SK-N-SH treated with all-trans-retinoic acid at 6 μM for 48 hours (cell line): ENCODE results near the gene PDGFC.

Experiments used
- ATAC-seq: fragments of 200-7000 bp; cut with Tn5 transposase; 3 replicates; pipeline ENCODE4 v1.9.1; 2020; ENCODE audit warnings: mild to moderate bottlenecking, moderate library complexity
- BACH2 ChIP-seq: fragments of 250-450 bp; sonication (Bioruptor Pico); IDR thresholded peaks from 2 replicates; pipeline ENCODE4 v1.9.0; 2021; ENCODE audit warnings: mild to moderate bottlenecking, borderline replicate concordance
- CSDC2 ChIP-seq: fragments of 250-450 bp; sonication (Bioruptor Pico); IDR thresholded peaks from 2 replicates; pipeline ENCODE4 v1.5.0; 2020; ENCODE audit warnings: mild to moderate bottlenecking, moderate library complexity
- ESRRG ChIP-seq: fragments of 250-450 bp; sonication (Bioruptor Pico); IDR thresholded peaks from 2 replicates; pipeline ENCODE4 v1.6.1; 2021; ENCODE audit warnings: mild to moderate bottlenecking
- GLIS3 ChIP-seq: fragments of 250-450 bp; sonication (Bioruptor Pico); IDR thresholded peaks from 2 replicates; pipeline ENCODE4 v1.5.0; 2020; ENCODE audit warnings: mild to moderate bottlenecking, moderate library complexity
- ISL1 ChIP-seq: fragments of 250-450 bp; sonication (Bioruptor Pico); IDR thresholded peaks from 2 replicates; pipeline ENCODE4 v2.1.2; 2022; ENCODE audit warnings: mild to moderate bottlenecking, moderate library complexity
- OSR1 ChIP-seq: fragments of 250-450 bp; sonication (Bioruptor Pico); IDR thresholded peaks from 2 replicates; pipeline ENCODE4 v1.8.0; 2022; ENCODE audit warnings: moderate library complexity, mild to moderate bottlenecking, inconsistent platforms
- PPARA ChIP-seq: fragments of 250-450 bp; sonication (Bioruptor Pico); IDR thresholded peaks from 2 replicates; pipeline ENCODE4 v1.5.0; 2020; ENCODE audit warnings: mild to moderate bottlenecking, borderline replicate concordance
- RARB ChIP-seq: fragments of 250-450 bp; sonication (Bioruptor Pico); IDR thresholded peaks from 2 replicates; pipeline ENCODE4 v1.8.0; 2021; ENCODE audit warnings: mild to moderate bottlenecking, moderate library complexity
- SNAI2 ChIP-seq: fragments of 250-450 bp; sonication (Bioruptor Pico); IDR thresholded peaks from 2 replicates; pipeline ENCODE4 v1.5.0; 2020; ENCODE audit warnings: mild to moderate bottlenecking, moderate library complexity
- TCF4 ChIP-seq: fragments of 250-450 bp; sonication (Bioruptor Pico); IDR thresholded peaks from 2 replicates; pipeline ENCODE4 v1.8.0; 2021; ENCODE audit warnings: mild to moderate bottlenecking, moderate library complexity, borderline replicate concordance
- TOX ChIP-seq: fragments of 250-450 bp; sonication (Bioruptor Pico); IDR thresholded peaks from 2 replicates; pipeline ENCODE4 v1.8.0; 2021; ENCODE audit warnings: mild to moderate bottlenecking, moderate library complexity, borderline replicate concordance
- ZC3H10 ChIP-seq: fragments of 250-450 bp; sonication (Bioruptor Pico); IDR thresholded peaks from 2 replicates; pipeline ENCODE4 v1.5.1; 2021; ENCODE audit warnings: mild to moderate bottlenecking, moderate library complexity
- ZFP3 ChIP-seq: fragments of 250-450 bp; sonication (Bioruptor Pico); IDR thresholded peaks from 2 replicates; pipeline ENCODE4 v1.5.0; 2020; ENCODE audit warnings: mild to moderate bottlenecking, moderate library complexity
- ZFP30 ChIP-seq: fragments of 450-650 bp; formaldehyde crosslinking; IDR thresholded peaks from 2 replicates; pipeline ENCODE4 v1.5.0; 2022; ENCODE audit warnings: mild to moderate bottlenecking, moderate library complexity
- ZNF565 ChIP-seq: fragments of 450-650 bp; formaldehyde crosslinking; conservative IDR thresholded peaks from 2 replicates; pipeline ENCODE4 v1.5.0; 2020; ENCODE audit warnings: low read depth, mild to moderate bottlenecking, moderate library complexity
- ZNF70 ChIP-seq: fragments of 450-650 bp; formaldehyde crosslinking; IDR thresholded peaks from 2 replicates; pipeline ENCODE4 v1.5.0; 2020; ENCODE audit warnings: mild to moderate bottlenecking, moderate library complexity
- ZNF8 ChIP-seq: fragments of 450-650 bp; formaldehyde crosslinking; IDR thresholded peaks from 2 replicates; pipeline ENCODE4 v1.5.0; 2020; ENCODE audit warnings: mild to moderate bottlenecking, moderate library complexity
- TF ChIP-seq, protein P1 (sequence below): fragments of 250-450 bp; sonication (Bioruptor Pico); IDR thresholded peaks from 2 replicates; pipeline ENCODE4 v1.8.0; 2021; ENCODE audit warnings: low read depth, mild to moderate bottlenecking, moderate library complexity, borderline replicate concordance
- TF ChIP-seq, protein P2 (sequence below): fragments of 250-450 bp; sonication (Bioruptor Pico); IDR thresholded peaks from 2 replicates; pipeline ENCODE4 v1.8.0; 2020; ENCODE audit warnings: mild to moderate bottlenecking, moderate library complexity, borderline replicate concordance
- TF ChIP-seq, protein P3 (sequence below): fragments of 250-450 bp; sonication (Bioruptor Pico); IDR thresholded peaks from 2 replicates; pipeline ENCODE4 v1.5.1; 2020; ENCODE audit warnings: low read depth, mild to moderate bottlenecking, moderate library complexity

The PDGFC gene

DNA sequence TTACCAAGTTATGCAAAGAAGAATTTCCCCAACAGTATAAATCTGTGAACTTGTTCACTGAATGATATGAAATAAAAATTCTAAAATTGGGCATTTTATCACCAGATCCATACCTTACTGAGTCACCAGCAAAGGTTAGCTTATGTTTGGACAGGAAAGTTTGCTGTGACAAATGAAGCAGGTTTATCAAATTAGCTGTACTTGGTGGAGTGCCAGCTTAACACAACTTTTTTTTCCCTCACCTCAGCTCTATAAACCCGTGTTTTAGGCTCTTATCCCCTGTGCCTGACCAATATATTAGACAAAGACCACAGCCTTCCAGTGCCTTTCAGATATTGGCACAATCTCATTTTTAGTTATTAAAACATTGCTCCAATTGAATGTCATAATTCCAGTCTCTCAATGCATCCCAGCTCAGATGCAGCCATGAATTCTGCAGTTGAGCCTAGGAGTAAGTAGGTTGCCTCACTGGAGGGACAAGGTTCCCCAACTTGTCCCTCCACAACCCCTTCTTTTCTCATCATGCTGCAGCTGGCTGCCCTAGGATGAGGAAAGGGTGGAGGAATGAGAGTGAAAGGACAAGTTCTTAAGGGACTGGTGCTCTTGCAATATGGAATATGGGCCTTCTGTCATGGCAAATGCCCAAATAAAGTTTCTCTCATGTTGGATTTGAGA is 27.0 kb upstream of the PDGFC start:
- ATAC-seq = no peak; the same call in none of the 3 replicates
- TF ChIP-seq BACH2 (CRISPR knock-in tag) = no peak
- TF ChIP-seq TOX = no peak
- TF ChIP-seq TCF4 (CRISPR knock-in tag) = no peak
- TF ChIP-seq OSR1 (CRISPR knock-in tag) = no peak
- TF ChIP-seq PPARA = no peak
- TF ChIP-seq, protein P1, sequence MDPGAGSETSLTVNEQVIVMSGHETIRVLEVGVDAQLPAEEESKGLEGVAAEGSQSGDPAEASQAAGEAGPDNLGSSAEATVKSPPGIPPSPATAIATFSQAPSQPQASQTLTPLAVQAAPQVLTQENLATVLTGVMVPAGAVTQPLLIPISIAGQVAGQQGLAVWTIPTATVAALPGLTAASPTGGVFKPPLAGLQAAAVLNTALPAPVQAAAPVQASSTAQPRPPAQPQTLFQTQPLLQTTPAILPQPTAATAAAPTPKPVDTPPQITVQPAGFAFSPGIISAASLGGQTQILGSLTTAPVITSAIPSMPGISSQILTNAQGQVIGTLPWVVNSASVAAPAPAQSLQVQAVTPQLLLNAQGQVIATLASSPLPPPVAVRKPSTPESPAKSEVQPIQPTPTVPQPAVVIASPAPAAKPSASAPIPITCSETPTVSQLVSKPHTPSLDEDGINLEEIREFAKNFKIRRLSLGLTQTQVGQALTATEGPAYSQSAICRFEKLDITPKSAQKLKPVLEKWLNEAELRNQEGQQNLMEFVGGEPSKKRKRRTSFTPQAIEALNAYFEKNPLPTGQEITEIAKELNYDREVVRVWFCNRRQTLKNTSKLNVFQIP (CRISPR knock-in tag) = no peak
- no peak for TF ChIP-seq ISL1
- no peak for TF ChIP-seq CSDC2 (CRISPR knock-in tag)
- no peak for TF ChIP-seq ZNF8 (CRISPR knock-in tag)
- TF ChIP-seq RARB (CRISPR knock-in tag) = no peak
- TF ChIP-seq, protein P2, sequence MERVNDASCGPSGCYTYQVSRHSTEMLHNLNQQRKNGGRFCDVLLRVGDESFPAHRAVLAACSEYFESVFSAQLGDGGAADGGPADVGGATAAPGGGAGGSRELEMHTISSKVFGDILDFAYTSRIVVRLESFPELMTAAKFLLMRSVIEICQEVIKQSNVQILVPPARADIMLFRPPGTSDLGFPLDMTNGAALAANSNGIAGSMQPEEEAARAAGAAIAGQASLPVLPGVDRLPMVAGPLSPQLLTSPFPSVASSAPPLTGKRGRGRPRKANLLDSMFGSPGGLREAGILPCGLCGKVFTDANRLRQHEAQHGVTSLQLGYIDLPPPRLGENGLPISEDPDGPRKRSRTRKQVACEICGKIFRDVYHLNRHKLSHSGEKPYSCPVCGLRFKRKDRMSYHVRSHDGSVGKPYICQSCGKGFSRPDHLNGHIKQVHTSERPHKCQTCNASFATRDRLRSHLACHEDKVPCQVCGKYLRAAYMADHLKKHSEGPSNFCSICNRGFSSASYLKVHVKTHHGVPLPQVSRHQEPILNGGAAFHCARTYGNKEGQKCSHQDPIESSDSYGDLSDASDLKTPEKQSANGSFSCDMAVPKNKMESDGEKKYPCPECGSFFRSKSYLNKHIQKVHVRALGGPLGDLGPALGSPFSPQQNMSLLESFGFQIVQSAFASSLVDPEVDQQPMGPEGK (CRISPR knock-in tag) = no peak
- no peak for TF ChIP-seq ZC3H10
- TF ChIP-seq SNAI2 (CRISPR knock-in tag) = no peak
- TF ChIP-seq, all 23 proteins: peak for 0

DNA sequence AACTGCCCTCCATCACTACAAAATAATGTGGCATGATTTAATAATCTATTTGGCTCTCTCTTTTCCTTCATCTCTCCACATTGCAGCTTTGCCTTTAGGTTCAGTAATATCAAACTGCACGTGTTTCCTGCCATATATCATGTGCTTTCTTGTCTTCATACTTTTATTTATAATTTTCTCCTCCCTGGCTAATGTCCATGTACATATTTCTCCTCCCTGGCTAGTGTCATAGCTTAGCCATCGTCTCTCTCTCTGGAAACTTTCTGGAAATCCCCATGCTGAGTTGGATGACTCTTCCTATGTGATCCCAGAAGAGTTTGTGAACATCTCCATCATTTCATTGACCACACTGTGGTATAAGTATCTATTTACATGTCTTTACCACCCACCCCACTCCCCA is 21.3 kb upstream of the PDGFC start:
- ATAC-seq = no peak
- no peak for TF ChIP-seq TOX
- TF ChIP-seq ZNF70 (CRISPR knock-in tag) = peak; percentile 56

DNA sequence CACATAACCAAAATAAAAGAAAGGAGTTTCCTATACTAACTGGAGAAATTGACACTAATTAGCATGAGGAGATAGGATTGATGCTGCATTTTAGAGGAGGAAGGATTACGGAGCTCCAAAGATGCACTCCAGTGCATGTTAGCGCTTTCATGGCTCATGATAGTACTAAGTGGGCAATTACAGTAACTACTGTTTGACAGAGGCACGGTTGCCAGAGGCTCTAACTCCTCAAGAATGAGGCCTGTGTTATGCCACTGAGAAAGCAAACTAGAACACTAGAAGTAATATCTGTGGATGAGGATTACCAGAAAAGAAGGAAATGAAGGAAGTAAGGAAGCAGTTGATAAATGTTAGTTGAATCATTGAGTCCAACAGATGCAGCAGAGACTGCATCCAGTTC is 19.6 kb upstream of the PDGFC start:
- no peak for ATAC-seq
- TF ChIP-seq CSDC2 (CRISPR knock-in tag) (no peak), ISL1 (no peak), ZNF70 (CRISPR knock-in tag) (no peak), RARB (CRISPR knock-in tag) (no peak), BACH2 (CRISPR knock-in tag) (no peak), OSR1 (CRISPR knock-in tag) (no peak), GLIS3 (CRISPR knock-in tag) (no peak), ZC3H10 (no peak), SNAI2 (CRISPR knock-in tag) (no peak), ZFP3 (CRISPR knock-in tag) (no peak)
- TF ChIP-seq, protein P3, sequence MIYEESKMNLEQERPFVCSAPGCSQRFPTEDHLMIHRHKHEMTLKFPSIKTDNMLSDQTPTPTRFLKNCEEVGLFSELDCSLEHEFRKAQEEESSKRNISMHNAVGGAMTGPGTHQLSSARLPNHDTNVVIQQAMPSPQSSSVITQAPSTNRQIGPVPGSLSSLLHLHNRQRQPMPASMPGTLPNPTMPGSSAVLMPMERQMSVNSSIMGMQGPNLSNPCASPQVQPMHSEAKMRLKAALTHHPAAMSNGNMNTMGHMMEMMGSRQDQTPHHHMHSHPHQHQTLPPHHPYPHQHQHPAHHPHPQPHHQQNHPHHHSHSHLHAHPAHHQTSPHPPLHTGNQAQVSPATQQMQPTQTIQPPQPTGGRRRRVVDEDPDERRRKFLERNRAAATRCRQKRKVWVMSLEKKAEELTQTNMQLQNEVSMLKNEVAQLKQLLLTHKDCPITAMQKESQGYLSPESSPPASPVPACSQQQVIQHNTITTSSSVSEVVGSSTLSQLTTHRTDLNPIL (CRISPR knock-in tag) = no peak
- TF ChIP-seq, protein P1 (CRISPR knock-in tag) = no peak
- TF ChIP-seq, protein P2 (CRISPR knock-in tag) = no peak
- TF ChIP-seq, all 23 proteins: peak for 0

DNA sequence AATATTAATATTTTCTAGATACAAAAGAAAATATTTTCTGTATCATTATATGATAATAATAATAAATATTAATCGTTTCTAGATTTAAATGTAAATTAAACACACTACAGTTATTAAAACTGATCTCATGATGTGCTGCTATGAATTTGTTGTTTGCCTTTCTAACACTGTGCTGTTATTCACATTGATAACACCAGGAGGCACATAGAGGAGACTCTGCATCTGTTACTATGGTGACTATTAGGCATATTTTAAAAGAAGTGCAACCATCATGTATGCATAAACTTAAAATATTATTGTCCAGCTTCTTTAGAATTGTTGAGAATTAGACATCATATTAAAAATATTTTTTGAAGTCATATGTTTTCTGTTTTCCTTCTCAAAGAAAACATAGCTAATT is 11.8 kb upstream of the PDGFC start:
- ATAC-seq = peak; percentile 82; the same call in 2 of the 3 replicates
- TF ChIP-seq OSR1 (CRISPR knock-in tag) (no peak), ZNF565 (CRISPR knock-in tag) (no peak), ZFP30 (CRISPR knock-in tag) (no peak), TOX (no peak), RARB (CRISPR knock-in tag) (no peak), GLIS3 (CRISPR knock-in tag) (no peak), SNAI2 (CRISPR knock-in tag) (no peak), TCF4 (CRISPR knock-in tag) (no peak), CSDC2 (CRISPR knock-in tag) (no peak), ESRRG (no peak), ISL1 (no peak)
- TF ChIP-seq, protein P2 (CRISPR knock-in tag) = no peak
- TF ChIP-seq, protein P1 (CRISPR knock-in tag) = no peak
